HL-60/S4 treated with retinoic acid at 250 ng/mL for 4 days and 3 days (cell line): ENCODE results near the gene MAFF.

Experiments used
- in situ Hi-C: fragments of 300-500 bp; cut with MboI; formaldehyde crosslinking; loops from 2 replicates; pipeline ENCODE4 v1.7.0; 2022; ENCODE audit warnings: low sequenced_read_pairs

Gene MAFF

DNA sequence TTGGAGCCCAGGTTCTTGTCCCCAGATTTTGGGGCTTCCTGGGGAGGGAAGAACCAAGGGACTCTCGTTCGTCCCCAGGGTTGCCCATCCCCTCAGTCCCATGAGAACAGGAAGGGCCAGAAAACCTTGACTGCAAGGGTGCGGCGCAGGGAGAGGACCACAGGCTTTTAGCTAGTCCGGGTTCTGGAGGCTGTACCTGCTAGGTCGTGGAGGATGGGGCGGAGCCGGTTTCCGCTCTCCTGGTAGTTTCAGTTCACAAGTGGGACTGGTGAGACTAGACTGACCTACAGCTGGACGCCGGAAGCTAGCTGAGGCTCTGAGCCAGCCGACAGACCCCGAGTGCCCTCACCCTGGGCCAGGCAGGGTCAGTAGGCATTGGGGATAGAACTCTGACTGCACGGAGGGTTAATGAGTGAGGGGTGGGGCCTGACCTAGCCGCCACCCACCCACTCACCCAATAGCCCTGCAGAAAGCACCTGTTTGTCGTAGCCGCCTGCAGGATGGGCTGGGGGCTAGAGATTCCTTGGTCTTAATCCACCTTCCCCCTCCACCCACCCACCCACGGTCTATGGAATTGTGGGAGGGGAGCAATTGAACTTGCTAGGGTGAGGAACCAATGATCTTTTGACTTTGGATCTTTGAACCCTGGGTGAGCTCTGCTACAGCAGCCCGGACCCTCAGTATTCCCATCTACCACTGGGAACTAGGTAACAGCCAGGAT, 1.5 kb downstream of the MAFF start:
- in situ Hi-C loops, result no loop called here

DNA sequence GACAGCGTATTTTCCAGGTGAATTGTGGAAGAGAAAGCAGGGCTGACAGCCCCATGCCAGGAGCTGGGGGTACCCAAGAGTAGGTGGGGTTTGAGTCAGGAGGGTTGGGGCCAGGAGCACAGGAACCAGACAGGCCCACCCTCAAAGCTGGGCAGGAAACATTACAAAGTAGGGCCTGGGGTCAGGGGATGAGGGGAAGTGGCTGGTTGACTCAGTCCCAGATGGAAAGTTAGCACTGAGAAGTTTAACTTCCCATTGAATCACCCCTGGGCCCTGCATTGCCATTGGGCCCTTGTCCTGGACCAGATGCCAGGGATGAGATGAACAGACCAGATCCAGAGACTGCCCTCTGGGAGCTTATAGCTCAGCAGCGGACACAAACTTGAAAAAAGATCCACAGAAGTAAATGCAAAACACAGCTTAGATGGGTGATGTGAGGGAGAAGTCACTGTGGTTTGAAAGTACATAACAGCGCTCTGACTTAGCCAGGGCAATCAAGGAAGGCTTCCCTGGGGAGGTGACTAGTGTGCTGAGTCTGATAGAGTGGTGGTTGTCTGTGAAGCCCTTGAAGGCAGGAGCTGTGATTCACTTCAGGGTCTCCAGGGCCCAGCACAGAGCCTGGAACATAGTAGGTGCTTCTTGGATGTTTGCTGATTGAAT, 2.2 kb downstream of the MAFF start:
- in situ Hi-C loops, result no loop called here

DNA sequence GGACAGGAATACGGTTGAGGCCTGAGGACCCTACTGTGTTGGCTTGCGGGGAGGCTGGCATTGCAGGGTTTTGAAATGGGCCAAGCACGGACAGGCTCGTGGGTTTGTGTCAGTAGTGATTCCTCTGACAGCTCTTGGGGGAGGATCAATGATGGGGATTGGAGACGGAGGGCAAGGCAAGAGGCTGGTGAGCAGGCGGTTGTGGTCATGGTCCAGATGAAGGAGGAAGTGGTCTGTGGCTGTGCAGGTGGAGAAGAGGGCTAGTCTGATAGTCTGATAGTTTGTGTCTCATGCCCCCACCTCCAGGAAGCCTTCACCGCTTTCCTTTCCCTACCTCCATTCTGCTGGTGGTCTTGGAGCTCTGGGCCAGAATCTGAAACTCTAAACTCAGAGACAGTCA, 3.0 kb downstream of the MAFF start:
- in situ Hi-C loops, result no loop called here

DNA sequence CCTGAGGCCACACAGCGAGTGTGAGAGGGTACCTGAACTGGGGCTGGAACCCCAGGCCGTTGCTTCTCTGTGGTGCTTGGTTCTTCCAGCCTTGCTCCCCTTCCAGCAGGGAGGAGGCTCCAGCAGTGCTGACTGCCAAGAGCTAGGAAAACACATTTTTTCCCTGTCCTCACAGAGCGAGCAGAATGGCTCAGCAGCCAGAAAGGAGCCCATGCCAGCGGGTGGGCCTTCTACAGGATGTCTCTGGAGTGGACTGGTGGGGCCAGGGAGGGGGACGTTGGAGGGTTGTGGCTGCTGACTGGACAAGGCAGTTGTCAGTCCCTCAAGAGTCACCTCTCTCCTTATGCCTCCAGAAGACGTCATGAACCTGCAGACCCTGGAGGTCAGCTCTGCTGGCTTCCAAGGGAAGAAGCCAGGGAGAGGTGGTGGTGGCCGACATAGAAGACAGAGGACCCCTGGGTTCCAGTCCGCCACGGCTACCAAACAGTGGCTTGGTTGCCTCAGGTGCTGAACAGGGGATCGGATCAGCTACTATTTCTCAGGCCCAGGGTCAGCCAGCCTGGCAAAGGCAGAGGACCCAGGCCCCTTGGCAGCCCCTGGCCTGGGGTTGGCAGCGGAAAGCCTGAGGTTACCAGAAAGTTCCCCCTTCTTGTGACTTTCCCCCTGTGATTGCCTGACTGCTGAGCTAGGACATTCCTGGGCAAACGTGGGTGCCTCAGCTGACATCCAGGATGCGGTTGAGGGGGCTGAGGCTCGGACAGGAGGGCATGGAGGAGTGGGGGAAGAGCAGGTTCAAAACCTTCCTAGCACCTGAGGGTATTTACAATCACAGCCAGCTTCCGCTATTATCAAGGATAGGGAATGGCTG, 3.7 kb downstream of the MAFF start:
- in situ Hi-C loops, result no loop called here

DNA sequence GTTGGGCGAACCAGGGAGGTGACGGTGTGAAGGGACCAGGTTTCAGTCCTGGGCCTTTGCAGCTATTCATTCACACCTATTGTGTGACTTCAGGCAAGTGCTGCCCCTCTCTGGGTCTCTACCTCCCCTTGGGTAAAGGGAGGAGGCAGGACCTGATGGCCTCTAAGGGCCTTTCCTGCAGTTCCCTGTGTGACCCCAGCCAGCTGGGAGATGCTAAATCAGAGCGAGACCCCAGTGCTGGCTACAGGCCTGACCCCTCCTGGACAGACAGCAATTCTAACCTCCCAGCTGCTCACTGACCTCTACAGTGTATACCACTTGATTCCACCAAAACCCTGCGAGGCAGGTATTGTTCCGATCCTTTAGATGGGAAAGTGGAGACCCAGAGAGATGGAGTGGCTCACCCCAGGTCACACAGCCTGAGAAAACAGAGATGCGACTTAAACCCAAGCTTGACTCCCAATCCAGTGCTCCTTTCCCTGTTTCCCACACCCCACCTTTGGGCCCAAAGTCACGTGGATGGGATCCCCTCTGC, 6.2 kb downstream of the MAFF start:
- in situ Hi-C loops, result no loop called here

DNA sequence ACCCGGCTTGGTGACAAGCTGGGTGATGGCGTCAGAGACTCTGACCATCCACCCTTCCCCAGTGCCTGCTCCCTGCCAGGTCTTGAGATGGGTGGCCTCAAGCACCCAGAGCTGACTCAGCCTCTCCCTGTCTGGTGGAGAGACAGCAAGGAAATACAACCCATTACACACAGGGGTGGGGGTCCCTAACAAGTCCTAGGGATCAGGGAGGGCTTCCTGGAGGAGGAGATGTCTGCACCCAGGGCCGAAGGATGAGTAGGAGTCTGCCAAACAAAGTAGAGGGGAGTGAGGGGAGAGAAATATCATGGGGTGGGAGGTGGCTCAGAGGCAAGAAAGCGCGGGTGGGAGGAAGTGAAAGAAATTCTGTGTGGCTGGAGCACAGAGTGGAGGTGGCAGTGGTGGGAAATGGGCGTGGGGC, 6.8 kb downstream of the MAFF start:
- in situ Hi-C loops, result no loop called here

DNA sequence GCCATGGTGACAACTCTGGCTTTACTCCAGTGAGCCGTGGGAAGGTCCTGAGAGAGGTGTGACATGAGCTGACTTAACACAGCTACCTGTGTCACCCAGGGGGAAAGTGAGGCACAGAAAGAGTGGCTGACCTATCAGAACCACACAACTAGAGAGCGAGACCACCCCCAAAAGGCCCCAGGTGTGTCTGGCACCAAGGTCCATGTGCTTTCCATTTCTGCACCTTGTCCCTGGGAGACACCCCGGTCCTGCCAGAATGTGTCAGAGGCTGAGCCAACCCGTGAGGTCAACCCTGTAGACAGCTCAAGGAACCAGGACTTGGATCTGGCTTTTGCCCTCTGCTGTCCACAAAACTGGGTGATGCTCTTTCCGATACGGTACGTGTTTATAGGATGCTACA, 9.8 kb downstream of the MAFF start:
- in situ Hi-C loops, result no loop called here

DNA sequence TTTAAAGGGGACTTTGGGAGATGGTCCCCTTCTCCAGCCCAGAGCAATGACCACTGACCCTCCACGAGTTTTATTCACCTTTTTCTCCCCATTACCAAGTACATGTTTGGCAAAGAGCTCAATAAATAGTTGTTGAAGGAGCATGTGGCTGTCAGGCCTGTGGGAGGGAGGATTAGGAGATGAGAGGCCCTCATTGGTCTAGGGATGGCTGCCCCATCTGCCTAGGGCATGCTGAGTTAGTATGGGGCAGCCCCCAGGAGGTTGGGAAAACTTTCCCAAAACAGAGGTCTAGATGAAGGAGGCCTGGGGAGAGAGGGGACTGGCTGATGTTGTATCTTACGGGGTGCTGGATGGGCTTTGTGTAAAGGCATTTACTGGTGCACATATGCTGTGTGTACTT, 10.6 kb downstream of the MAFF start:
- in situ Hi-C loops, result no loop called here

DNA sequence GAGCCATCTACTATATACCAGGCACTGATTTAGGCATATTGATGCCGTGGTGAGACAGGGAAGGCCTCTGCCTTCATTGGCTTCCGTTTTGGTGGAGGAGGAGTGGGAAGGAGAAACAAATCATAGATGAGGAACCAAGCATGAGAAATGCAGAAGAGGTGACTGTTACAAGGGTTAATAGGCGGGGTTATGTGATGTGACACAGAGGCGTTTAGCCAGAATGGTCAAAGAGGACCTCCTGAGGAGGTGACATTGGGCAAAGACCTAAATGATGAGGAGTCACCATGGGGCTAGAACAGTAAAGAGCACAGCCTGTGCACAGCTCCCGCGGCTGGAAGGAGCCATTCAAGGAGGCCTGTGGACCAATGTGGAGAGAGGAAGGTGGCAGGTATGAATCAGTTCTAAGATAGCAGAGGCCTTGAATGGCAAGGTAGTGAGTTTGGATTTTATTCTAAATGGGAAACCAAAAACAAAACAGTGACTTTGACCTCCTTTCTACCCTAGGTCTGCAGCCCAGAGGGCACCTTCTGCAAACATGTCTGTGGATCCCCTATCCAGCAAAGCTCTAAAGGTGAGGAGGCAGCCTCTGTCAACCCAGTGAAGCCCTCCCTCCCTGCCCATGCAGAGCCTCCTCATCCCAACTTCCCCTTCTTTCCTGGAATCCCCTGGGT, 11.7 kb downstream of the MAFF start:
- in situ Hi-C loops, result no loop called here

DNA sequence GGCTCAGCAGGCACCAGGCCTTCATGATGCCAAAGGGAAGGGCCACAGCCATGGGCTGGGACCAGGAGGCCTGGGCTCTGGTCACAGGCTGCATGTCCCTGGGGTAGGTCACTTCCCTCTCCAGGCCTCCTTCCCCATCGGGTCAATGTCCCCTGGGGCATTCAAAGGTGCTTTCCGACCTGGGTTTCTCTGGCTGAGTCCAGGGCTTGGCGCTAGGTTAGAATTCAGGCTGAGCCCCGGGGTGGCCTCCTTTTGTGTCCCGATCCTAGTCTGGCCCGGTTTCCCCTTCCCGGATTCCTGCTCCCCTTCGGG, 12.2 kb downstream of the MAFF start:
- in situ Hi-C loops, result no loop called here

DNA sequence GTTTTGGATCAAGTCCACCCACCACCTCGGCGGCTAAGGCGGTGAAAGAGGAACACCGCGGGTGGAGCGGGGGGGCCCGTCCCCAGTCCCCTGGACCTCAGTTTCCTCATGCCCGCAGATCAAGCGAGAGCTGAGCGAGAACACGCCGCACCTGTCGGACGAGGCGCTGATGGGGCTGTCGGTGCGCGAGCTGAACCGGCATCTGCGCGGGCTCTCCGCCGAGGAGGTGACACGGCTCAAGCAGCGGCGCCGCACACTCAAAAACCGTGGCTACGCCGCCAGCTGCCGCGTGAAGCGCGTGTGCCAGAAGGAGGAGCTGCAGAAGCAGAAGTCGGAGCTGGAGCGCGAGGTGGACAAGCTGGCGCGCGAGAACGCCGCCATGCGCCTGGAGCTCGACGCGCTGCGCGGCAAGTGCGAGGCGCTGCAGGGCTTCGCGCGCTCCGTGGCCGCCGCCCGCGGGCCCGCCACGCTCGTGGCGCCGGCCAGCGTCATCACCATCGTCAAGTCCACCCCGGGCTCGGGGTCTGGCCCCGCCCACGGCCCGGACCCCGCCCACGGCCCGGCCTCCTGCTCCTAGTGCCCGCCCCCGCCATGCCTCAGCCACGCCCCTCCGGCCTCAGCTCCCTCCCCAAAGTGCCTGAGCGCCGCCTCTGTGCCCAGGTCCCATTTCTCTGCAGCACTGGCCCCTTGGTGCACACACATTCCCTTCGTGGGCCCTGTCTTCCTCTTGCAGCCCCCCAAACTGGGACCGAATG, 12.7 kb downstream of the MAFF start:
- in situ Hi-C loops, result no loop called here

DNA sequence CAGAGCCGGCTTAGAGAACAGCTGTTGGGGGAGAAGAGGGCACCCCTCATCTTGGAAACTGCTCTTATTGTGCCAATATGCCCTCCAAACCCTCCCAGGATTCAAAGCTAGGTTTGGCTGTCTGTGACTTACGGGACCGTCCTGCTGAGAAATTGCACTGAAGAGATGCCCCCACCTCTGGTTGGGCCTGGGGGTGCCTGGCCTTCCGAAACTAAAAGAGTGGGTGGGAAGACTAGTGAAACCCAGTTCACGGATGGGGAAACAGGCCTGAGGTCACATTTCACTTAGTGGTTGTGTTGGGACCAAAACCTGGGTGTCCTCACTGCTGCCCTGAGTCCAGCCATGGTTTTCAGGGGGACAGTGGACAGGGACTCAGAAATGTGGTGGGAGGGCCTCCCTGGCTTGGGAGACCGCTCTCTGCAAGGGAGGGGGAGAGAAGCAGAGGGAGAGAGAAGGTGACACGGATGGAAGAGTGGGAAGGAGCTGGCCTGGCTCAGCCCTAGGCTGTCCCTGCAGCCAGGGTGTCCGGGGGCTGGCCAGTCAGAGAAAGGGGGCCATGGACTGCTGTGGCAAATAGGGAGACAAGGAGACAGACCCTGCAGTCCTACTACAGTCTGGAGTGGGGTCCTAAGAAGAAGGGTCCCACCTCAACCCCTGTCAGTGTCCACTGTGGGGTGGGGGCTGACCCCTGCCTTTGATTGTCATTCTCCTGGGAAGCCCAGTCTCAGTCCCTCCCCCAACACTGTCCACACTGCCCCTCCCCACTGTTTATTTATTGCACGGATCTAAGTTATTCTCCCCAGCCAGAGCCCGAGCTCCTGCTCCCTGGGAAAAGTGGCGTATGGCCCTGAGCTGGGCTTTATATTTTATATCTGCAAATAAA, 13.6 kb downstream of the MAFF start:
- in situ Hi-C loops, result no loop called here

DNA sequence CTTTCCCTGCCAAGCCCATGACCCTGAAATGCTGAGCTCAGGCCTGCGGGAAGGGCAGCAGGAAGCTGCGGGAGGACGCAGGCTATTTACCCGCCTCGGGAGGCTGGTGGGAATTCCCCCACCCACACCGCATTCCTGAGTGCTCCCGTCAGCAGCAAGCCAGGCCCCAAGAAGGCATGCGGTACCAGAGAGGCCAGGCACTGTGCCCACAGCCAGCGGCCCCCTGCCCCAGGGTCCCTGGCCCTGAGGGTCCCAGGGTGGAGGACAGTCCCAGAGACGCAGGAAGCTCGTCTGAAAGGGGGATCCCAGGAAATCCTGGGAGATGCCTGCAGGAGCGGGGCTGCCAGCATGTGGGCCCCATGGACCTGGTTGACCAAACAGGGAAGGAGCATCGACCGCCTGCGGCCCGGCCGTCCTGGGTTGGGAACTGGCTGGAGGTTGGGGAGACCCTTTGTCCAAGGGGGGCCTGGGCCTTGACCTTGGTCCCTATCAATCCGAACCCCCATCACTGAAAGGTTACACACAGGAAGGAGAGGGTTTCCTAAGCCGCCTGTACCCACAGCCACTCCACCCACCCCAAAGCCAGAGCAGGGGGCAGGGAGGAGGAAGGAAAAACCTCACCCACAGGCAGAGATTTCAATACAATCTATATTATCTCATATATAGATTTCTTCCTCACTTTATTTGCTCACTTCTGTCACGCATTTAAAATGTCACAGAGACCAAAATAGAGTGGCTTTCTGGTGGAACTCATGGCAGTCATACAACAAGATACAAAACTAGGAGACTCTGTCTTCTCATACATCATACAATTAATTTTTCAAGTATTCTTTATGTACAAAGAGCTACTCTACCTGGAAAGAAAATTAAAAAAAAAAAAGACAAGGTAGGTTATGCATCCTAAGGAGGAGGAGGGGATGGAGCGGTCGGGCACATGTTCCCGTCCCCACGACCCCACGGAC, 17.1 kb downstream of the MAFF start:
- in situ Hi-C loops, result no loop called here

DNA sequence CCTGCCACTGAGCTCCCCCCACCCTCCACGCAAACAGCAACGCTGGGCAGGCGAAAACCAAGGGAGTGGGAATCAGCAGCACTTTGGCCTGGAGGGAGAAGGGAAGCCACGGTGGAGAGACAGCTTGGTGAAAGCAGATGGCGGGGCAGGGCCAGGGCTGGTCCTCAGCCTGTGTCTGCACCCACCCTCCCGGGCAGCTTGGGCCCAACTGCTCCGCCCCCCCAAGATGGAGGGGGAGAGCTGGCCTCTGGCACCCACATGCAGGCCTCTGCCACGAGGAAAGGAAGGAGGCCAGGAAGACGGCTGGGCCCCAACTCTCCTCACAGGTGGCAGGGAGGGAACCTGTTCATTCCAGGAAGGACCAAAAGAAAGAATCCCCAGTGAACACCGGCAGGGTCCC, 17.8 kb downstream of the MAFF start:
- in situ Hi-C loops, result no loop called here

DNA sequence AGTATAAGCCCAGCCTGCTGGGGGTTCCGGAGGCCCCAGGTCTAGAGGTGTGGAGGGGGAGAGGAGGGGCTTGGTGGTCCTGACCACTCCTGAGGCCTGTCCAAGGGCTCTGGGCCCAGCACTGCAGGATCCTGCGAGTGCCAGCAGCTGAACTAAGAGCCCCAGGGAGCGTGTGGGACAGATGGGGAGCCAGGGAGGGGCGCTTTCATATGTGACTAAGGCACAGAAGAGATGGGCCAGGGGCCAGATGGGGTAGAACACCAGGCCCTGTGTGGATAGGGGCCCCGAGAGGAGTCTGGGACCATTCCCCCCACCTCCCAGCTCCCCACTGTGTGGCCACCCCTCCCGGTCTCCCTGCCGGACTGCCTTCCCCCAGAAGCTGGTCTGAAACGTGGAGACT, 18.4 kb downstream of the MAFF start:
- in situ Hi-C loops, result no loop called here

DNA sequence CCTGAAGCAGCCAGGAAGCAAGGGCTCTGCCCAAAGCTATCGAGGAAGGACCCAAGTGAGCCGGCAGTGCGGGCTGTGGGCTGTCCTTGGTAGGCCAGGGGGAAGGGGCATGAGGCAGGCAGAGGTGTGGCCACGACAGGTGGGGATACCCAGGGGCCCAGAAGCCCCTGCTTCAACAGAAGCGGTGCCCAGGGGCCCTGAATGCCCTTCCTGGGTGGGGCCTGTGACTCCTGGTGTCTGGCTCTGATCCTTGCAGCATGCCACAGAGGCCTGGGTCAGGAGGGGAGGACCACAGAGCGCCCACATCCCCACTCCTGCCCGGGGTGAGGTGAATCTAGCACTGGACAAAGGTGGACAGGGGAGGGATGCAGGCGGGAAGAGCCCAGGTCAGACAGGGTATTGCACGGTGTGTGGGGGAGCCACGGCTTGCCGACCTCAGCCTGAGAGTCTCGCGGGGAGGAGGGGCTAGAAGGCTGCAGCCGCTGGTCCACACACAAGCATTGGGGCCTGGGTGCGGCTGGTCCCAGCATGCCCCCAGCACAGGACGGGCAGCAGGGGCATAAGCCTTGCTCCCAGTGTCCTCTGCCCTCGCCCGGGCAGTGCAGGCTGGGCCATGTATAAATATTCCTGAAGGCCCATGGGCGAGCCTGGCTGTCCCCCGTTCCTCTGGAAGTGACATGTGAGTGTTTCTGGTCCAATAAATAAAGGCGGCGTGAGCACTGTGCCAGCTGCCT, 19.0 kb downstream of the MAFF start:
- in situ Hi-C loops, result no loop called here

DNA sequence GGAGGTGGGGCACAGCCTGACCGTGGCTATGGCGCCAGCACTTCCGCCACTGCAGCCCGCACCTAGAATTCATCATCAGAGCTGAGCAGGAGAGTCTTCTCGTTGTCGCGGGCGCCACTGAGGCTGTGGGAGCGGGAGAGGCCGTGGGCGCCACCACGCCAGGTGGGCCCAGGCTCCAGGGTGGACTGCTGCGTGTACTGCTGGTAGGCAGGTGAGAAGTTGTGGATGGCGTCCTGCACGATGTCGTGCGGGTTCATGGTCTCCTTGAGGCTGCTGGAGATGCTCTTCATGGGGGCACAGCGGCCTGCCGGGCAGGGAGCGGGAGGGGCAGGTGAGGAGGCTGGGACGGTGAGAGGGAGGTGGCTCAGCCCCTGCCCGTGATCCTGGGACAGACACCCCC, 19.6 kb downstream of the MAFF start:
- in situ Hi-C loops, result no loop called here
